Measurements from ENCODE around the gene CACNA2D3.

DNA sequence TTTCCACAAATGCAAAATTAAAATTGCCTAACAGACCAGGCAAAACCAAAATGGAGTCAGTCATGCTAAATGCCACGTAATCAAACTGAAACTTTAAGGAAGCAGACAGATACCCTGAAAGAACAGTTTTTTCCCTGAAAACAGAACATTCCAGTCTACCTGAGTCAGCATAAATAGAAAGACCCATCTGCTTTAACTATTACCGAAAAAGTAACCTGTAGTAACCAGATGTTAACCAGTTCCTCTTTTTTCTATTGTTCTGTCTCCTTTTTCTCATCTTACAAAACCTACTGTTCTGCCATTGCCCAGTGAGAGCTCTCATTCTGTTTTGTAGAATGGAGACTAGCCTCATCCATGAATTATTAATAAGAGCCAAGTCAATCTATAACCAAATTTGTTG is 286.0 kb downstream of the CACNA2D3 start:
- no peak for TF ChIP-seq EZH2phosphoT487 (IDR thresholded peaks at IDR 0.05; ENCODE audit: insufficient read depth, low read depth)
- TF ChIP-seq EZH2 (IDR thresholded peaks at IDR 0.05; ENCODE audit: insufficient read depth, poor library complexity, severe bottlenecking): no peak
